Neural crest cell (in vitro differentiated cells): ENCODE results near the gene GPR89A. TPM values are rescaled to one million over a fixed set of nuclear protein-coding genes. Genes with fewer than 3 reads are reported as not detected.

Experiments used
- DNase-seq: peaks from one replicate; pipeline ENCODE4 v3.0.0; 2021; ENCODE audit warnings: low read depth, mixed read lengths, low spot score
- H3K27ac Mint-ChIP-seq: one replicate; pipeline ENCODE4 v1.8.0; 2021; ENCODE audit warnings: mild to moderate bottlenecking, mixed read lengths; ENCODE audit not compliant: unreplicated experiment
- H3K27me3 Mint-ChIP-seq: 2 replicates; pipeline ENCODE4 v1.8.0; 2021; ENCODE audit warnings: low read depth, mild to moderate bottlenecking, mixed read lengths
- H3K36me3 Mint-ChIP-seq: 2 replicates; pipeline ENCODE4 v1.8.0; 2021; ENCODE audit warnings: low read depth, mild to moderate bottlenecking, mixed read lengths
- H3K4me1 Mint-ChIP-seq: 2 replicates; pipeline ENCODE4 v1.8.0; 2021; ENCODE audit warnings: mixed read lengths
- H3K4me3 Mint-ChIP-seq: one replicate; pipeline ENCODE4 v1.8.0; 2021; ENCODE audit warnings: mild to moderate bottlenecking, mixed read lengths
- H3K9me3 Mint-ChIP-seq: 2 replicates; pipeline ENCODE4 v1.8.0; 2021; ENCODE audit warnings: mixed read lengths
- total RNA-seq: library from RNA; stranded (reverse); gene quantifications from 2 replicates; pipeline ENCODE4 v1.2.1, GENCODE V29; 2021
- TF ChIP-seq, protein P1 (sequence below): fragments of 200-600 bp; sonication (generic); conservative IDR thresholded peaks from 2 replicates; pipeline ENCODE4 v1.5.0; 2021; ENCODE audit warnings: antibody characterized with exemption, mild to moderate bottlenecking

The GPR89A gene
- total RNA-seq, 1 donor from 2014 or later, result 27.2 TPM

DNA sequence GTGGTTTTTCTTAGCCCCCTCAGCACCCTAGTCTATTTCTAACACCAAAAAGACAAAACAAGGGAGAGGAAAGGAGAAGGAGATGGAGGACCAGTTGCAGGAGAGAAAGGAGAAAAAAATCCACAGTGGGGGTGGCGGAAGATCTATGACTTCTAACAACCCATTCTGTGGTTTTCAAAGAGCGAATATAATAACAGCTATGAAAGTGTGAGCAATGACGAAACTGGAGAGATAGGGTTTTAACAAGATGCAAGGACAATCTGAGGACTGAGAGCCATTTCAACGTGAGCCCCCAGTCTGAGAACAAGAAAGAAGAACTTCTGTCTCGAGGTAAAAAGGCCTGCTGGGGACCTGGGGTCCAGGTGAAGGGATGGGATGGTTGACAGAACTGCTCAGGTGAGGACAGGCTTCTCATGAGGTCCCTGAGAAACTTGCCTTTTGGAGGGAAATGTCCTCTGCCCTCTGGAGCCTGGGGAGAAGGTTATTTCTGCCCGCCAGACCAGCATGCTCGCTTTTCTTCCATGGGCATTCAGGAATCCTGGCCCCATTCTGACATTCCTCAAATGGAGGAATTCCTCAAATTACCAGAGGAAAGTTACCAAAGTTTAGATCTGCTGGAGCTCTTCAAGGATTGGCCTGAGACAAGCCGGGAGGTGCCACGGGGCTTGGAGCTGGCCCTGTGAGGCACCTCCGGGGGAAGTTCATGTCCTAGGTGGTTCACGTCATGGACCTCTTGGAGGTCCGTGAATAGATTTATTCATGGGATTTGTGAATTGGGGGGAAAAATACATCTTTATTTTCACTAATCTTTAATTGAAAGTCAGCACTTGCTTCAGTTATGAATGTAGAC, 111.7 kb downstream of the GPR89A start, which contains the start of gene CD160:
Gene CD160 (plus strand): TSS at position 270 of the 850 bp plus-strand sequence. CDS start 8,829 bp downstream, outside the sequence.
- no peaks in the 10 kb centered on the region for H3K36me3 Mint-ChIP-seq
- no peak within 1 kb of the TSS for H3K27ac Mint-ChIP-seq
- H3K4me3 Mint-ChIP-seq, result no peak within 1 kb of the TSS
- H3K4me1 Mint-ChIP-seq, result peaks cover 23% of the 10 kb centered on the region
- H3K9me3 Mint-ChIP-seq, result no peaks in the 10 kb centered on the region
- no peak for DNase-seq
- H3K27me3 Mint-ChIP-seq, result peaks cover 9% of the 10 kb centered on the region
- TF ChIP-seq, protein P1, sequence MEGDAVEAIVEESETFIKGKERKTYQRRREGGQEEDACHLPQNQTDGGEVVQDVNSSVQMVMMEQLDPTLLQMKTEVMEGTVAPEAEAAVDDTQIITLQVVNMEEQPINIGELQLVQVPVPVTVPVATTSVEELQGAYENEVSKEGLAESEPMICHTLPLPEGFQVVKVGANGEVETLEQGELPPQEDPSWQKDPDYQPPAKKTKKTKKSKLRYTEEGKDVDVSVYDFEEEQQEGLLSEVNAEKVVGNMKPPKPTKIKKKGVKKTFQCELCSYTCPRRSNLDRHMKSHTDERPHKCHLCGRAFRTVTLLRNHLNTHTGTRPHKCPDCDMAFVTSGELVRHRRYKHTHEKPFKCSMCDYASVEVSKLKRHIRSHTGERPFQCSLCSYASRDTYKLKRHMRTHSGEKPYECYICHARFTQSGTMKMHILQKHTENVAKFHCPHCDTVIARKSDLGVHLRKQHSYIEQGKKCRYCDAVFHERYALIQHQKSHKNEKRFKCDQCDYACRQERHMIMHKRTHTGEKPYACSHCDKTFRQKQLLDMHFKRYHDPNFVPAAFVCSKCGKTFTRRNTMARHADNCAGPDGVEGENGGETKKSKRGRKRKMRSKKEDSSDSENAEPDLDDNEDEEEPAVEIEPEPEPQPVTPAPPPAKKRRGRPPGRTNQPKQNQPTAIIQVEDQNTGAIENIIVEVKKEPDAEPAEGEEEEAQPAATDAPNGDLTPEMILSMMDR, result no peak

Other genes starting within 250 kb of the GPR89A start
- 4.3 and 4.7 TPM in 2 replicates for gene NBPF20, start 182.4 kb upstream of the GPR89A start, total RNA-seq
- gene PDZK1, start 99.4 kb downstream of the GPR89A start, total RNA-seq, result 0.33 and 1.0 TPM in 2 replicates
- not detected in 2 replicates for gene CD160, start 111.5 kb downstream of the GPR89A start, total RNA-seq
- 12.5 and 13.4 TPM in 2 replicates for gene RNF115, start 216.1 kb downstream of the GPR89A start, total RNA-seq
- 38.4 and 38.5 TPM in 2 replicates for gene POLR3C, start 216.2 kb downstream of the GPR89A start, total RNA-seq
- gene NUDT17, start 237.6 kb downstream of the GPR89A start, total RNA-seq, result 4.5 TPM in 2 replicates